ENCODE measurements around the gene TOR1AIP2.

The TOR1AIP2 gene

GRCh38 chr1:179877586-179878265, at the start of gene TOR1AIP2:
Gene TOR1AIP2 (minus strand): TSS chr1:179877803. CDS start chr1:179852665, 25,138 bp downstream.
- H3K4me3 ChIP-seq (ENCODE audit: low read depth, low read length) = peak within 1 kb of the TSS; percentile 95
- peak; percentile 91 for DNase-seq (ENCODE audit: low read depth)
- TF ChIP-seq MYC (IDR thresholded peaks at IDR 0.05; ENCODE audit: low read depth, low read length) (peak; percentile 58; the same call in 1 of the 2 replicates), POLR2A (IDR thresholded peaks at IDR 0.05; ENCODE audit: extremely low read depth, insufficient read length) (peak; percentile 98), CTCF (IDR thresholded peaks at IDR 0.05; ENCODE audit: low read depth, low read length) (no peak)
- TF ChIP-seq, protein P1, sequence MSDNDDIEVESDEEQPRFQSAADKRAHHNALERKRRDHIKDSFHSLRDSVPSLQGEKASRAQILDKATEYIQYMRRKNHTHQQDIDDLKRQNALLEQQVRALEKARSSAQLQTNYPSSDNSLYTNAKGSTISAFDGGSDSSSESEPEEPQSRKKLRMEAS (IDR thresholded peaks at IDR 0.05; ENCODE audit: low read depth, low read length) = no peak; the same call in 1 of the 2 replicates

- no peak overlapping the region for H3K4me3 ChIP-seq (ENCODE audit: low read depth, low read length)
- TF ChIP-seq, protein P1 (IDR thresholded peaks at IDR 0.05; ENCODE audit: low read depth, low read length) = no peak
- TF ChIP-seq POLR2A (IDR thresholded peaks at IDR 0.05; ENCODE audit: extremely low read depth, insufficient read length) = no peak
- DNase-seq (ENCODE audit: low read depth) = no peak
Measured at GRCh38 chr1:179926850-179927205, 49.2 kb upstream of the TOR1AIP2 start.

DNA sequence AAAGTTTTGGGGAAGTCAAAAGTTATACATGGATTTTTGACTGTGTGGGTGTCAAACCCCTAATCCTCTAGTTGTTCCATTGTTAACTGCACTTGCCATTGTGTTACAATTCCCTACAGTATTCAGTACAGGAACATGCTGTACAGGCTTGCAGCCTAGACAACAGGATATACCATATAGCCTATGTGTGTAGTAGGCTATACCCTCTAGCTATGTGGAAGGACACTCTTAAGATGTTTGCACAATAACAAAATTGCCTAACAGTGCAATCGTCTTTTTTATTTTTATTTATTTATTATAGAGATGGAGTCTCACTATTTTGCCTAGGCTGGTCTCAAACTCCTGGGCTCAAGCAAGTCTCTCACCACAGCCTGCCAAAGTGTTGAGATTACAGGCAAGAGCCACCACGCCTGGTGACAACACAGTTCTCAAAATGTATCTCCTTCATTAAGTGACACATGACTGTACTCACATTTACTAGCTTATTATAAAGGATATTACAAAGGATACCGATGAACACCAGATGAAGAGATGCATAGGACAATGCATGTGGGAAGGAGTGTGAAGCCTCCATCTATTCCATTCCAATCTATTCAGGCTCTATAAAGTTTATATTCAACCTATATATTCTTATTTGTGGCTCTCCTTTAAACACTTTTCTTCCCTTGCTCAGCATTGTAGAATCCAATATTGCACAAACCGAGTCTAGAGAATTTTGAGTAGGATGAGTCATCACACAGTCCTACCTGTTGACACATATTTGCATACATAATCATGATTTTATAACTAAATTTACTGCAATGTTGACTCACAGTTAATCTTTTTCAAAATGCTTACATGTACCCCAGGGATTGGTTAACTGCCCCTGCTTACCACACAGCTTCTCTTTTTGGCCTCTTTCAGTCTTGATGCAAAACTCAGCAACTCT, 48.6 kb upstream of the TOR1AIP2 start:
- DNase-seq (ENCODE audit: low read depth) = peak; percentile 49
- H3K4me3 ChIP-seq (ENCODE audit: low read depth, low read length) = no peak overlapping the region
- TF ChIP-seq MYC (IDR thresholded peaks at IDR 0.05; ENCODE audit: low read depth, low read length) (no peak), CTCF (IDR thresholded peaks at IDR 0.05; ENCODE audit: low read depth, low read length) (no peak), POLR2A (IDR thresholded peaks at IDR 0.05; ENCODE audit: extremely low read depth, insufficient read length) (no peak)
- TF ChIP-seq, protein P1 (IDR thresholded peaks at IDR 0.05; ENCODE audit: low read depth, low read length) = no peak

DNA sequence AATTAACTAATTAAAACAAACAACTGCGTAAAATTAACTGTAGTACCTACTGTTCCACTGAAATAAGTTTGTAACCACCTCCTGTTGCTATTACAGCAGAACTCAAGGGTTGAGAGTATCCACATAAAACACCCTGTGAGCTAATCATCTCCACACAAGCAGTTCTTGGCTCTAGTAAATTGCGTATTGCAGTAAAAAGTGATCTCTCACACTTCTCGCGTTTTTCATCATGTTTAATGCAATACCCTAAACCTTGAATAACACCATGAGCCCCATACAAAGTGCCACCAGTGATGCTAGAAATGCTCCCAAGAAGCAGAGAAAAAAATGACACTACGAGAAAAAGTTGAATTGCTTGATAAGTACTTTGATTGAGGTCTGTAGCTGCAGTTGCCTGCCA, 47.7 kb upstream of the TOR1AIP2 start:
- no peak overlapping the region for H3K4me3 ChIP-seq (ENCODE audit: low read depth, low read length)
- TF ChIP-seq POLR2A (IDR thresholded peaks at IDR 0.05; ENCODE audit: extremely low read depth, insufficient read length) = no peak
- TF ChIP-seq, protein P1 (IDR thresholded peaks at IDR 0.05; ENCODE audit: low read depth, low read length) = no peak
- TF ChIP-seq CTCF (IDR thresholded peaks at IDR 0.05; ENCODE audit: low read depth, low read length) = no peak
- no peak for TF ChIP-seq MYC (IDR thresholded peaks at IDR 0.05; ENCODE audit: low read depth, low read length)

DNA sequence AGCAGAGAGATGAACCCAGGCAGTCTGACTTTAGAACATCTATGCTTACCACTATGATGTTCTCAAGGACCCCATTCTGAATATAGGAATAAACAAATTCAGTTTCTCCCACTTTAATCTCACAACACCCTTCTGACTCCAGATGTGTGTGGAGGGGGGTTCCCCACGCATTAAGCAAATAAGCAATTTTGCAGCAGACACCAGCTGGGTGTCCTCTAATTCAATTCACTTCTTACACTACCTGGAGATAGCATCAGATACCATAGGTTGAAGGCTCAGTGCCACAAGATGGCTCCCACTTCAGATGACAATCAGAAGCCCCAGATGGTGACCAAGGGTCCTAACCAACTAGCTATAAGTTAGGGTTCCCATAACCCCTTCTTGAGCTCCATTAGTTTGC, 46.7 kb upstream of the TOR1AIP2 start:
- DNase-seq (ENCODE audit: low read depth) = no peak
- no peak overlapping the region for H3K4me3 ChIP-seq (ENCODE audit: low read depth, low read length)
- no peak for TF ChIP-seq CTCF (IDR thresholded peaks at IDR 0.05; ENCODE audit: low read depth, low read length)
- no peak for TF ChIP-seq MYC (IDR thresholded peaks at IDR 0.05; ENCODE audit: low read depth, low read length)
- no peak for TF ChIP-seq POLR2A (IDR thresholded peaks at IDR 0.05; ENCODE audit: extremely low read depth, insufficient read length)
- TF ChIP-seq, protein P1 (IDR thresholded peaks at IDR 0.05; ENCODE audit: low read depth, low read length) = no peak

More for the DNA sequence above, 47.7 kb upstream of the TOR1AIP2 start:
- no peak for DNase-seq (ENCODE audit: low read depth)
